Liver (tissue), 9 donors: Measurements from ENCODE around the gene LY86. TPM values are rescaled to one million over a fixed set of nuclear protein-coding genes. Genes with fewer than 3 reads are reported as not detected.

Experiments
- DNase-seq: peaks from one replicate; pipeline ENCODE4 v3.0.0-alpha.2; 2017; ENCODE audit warnings: low spot score
- H3K27ac ChIP-seq, 2 donors: one replicate each; pipeline ENCODE4 v1.7.0; 2013; ENCODE audit warnings: inconsistent platforms in 2 of 2, low read length in 2 of 2, control low read depth in 1 of 2, low read depth in 1 of 2, mild to moderate bottlenecking in 1 of 2
- H3K27me3 ChIP-seq, 4 donors: one replicate each; pipeline versions ENCODE4 v1.6.1 to v1.7.0; 2013; ENCODE audit warnings: low read length in 3 of 4, inconsistent platforms in 1 of 4, mild to moderate bottlenecking in 1 of 4, moderate library complexity in 1 of 4; ENCODE audit not compliant: control insufficient read depth in 4 of 4, insufficient read depth in 4 of 4
- H3K36me3 ChIP-seq, 4 donors: one replicate each; pipeline versions ENCODE4 v1.6.1 to v1.7.0; 2013; ENCODE audit warnings: low read length in 3 of 4, mild to moderate bottlenecking in 3 of 4, low read depth in 1 of 4, moderate library complexity in 1 of 4; ENCODE audit not compliant: control insufficient read depth in 4 of 4, insufficient read depth in 3 of 4
- H3K4me1 ChIP-seq, 4 donors: one replicate each; pipeline versions ENCODE4 v1.6.1 to v1.7.0; 2013; ENCODE audit warnings: low read length in 3 of 4, mild to moderate bottlenecking in 3 of 4, moderate library complexity in 1 of 4; ENCODE audit not compliant: control insufficient read depth in 4 of 4, insufficient read depth in 4 of 4
- H3K4me3 ChIP-seq, 3 donors: one replicate each; pipeline versions ENCODE4 v1.6.1 to v1.7.0; 2013; ENCODE audit warnings: low read length in 3 of 3, control low read depth in 1 of 3, low read depth in 1 of 3, mild to moderate bottlenecking in 1 of 3
- H3K9ac ChIP-seq, 2 donors: one replicate each; pipeline ENCODE4 v1.7.0; 2013; ENCODE audit warnings: low read length in 2 of 2, mild to moderate bottlenecking in 2 of 2, moderate library complexity in 2 of 2, control low read depth in 1 of 2, low read depth in 1 of 2
- H3K9me3 ChIP-seq, 4 donors: one replicate each; pipeline versions ENCODE4 v1.6.1 to v1.7.0; 2013; ENCODE audit warnings: low read length in 3 of 4; ENCODE audit not compliant: control insufficient read depth in 4 of 4
- EGR1 ChIP-seq, 2 donors: IDR thresholded peaks; 2 replicates each; pipeline ENCODE4 v1.6.1; 2016 to 2018; ENCODE audit warnings: antibody characterized with exemption in 2 of 2, low read depth in 2 of 2
- FOXA2 ChIP-seq: IDR thresholded peaks from 2 replicates; pipeline ENCODE4 v1.6.1; 2016; ENCODE audit warnings: antibody characterized with exemption
- GABPA ChIP-seq, 2 donors: IDR thresholded peaks in 1 of 2; conservative IDR thresholded peaks in 1 of 2; 2 replicates each; pipeline ENCODE4 v1.6.1; 2016; ENCODE audit warnings: antibody characterized with exemption in 2 of 2, mild to moderate bottlenecking in 1 of 2, moderate library complexity in 1 of 2
- HNF4A ChIP-seq, 2 donors: conservative IDR thresholded peaks; 2 replicates each; pipeline ENCODE4 v1.6.1; 2016; ENCODE audit warnings: antibody characterized with exemption in 2 of 2, mild to moderate bottlenecking in 2 of 2
- RAD21 ChIP-seq, 2 donors: IDR thresholded peaks; 2 replicates each; pipeline ENCODE4 v1.6.1; 2016; ENCODE audit warnings: antibody characterized with exemption in 2 of 2, mild to moderate bottlenecking in 2 of 2
- RXRA ChIP-seq, 2 donors: IDR thresholded peaks; 2 replicates each; pipeline ENCODE4 v1.6.1; 2017 to 2018; ENCODE audit warnings: antibody characterized with exemption in 2 of 2, mild to moderate bottlenecking in 1 of 2
- SP1 ChIP-seq: IDR thresholded peaks from 2 replicates; pipeline ENCODE4 v1.6.1; 2018; ENCODE audit warnings: antibody characterized with exemption, mild to moderate bottlenecking
- TAF1 ChIP-seq: conservative IDR thresholded peaks from 2 replicates; pipeline ENCODE4 v1.6.1; 2016; ENCODE audit warnings: antibody characterized with exemption, mild to moderate bottlenecking
- WGBS: extraction: QIAGEN DNeasy Blood & Tissue Kit; methylation state at CpG from one replicate; pipeline ENCODE4 v1.1.7; 2013; 5-methylcytosine and 5-hydroxymethylcytosine counted together
- polyA plus RNA-seq, 2 donors: library from polyadenylated mRNA; stranded (reverse) in 1 of 2; unstranded in 1 of 2; fragments of 200-250 nt in 1 of 2; fragments of >200 nt in 1 of 2; fragmentation: Nextera tagmentation in 1 of 2; extraction: Ambion mirVana in 1 of 2; gene quantifications; one replicate each; pipeline versions ENCODE4 v1.2.1 to v1.2.3, GENCODE V29; 2013 to 2015
- total RNA-seq, 2 donors: library from RNA; depleted of rRNA; stranded (reverse); fragments of >200 nt; gene quantifications; one replicate each; pipeline ENCODE4 v1.2.3, GENCODE V29; 2014
- TF ChIP-seq, protein P1 (sequence below): IDR thresholded peaks from 2 replicates; pipeline ENCODE4 v1.6.1; 2016; ENCODE audit warnings: antibody characterized with exemption
- TF ChIP-seq, protein P2 (sequence below): IDR thresholded peaks from 2 replicates; pipeline ENCODE4 v1.6.1; 2016; ENCODE audit warnings: antibody characterized with exemption, mild to moderate bottlenecking
- TF ChIP-seq, protein P3 (sequence below): IDR thresholded peaks from 2 replicates; pipeline ENCODE4 v1.6.1; 2016; ENCODE audit warnings: antibody characterized with exemption
- donor health status: healthy.
- donor health status: healthy.
- donor health status: healthy.
- donor health status: healthy.
- donor health status: healthy.

The LY86 gene
- total and polyA plus RNA-seq, 4 donors, result 1.4 to 7.8 (median 3.7) TPM

DNA sequence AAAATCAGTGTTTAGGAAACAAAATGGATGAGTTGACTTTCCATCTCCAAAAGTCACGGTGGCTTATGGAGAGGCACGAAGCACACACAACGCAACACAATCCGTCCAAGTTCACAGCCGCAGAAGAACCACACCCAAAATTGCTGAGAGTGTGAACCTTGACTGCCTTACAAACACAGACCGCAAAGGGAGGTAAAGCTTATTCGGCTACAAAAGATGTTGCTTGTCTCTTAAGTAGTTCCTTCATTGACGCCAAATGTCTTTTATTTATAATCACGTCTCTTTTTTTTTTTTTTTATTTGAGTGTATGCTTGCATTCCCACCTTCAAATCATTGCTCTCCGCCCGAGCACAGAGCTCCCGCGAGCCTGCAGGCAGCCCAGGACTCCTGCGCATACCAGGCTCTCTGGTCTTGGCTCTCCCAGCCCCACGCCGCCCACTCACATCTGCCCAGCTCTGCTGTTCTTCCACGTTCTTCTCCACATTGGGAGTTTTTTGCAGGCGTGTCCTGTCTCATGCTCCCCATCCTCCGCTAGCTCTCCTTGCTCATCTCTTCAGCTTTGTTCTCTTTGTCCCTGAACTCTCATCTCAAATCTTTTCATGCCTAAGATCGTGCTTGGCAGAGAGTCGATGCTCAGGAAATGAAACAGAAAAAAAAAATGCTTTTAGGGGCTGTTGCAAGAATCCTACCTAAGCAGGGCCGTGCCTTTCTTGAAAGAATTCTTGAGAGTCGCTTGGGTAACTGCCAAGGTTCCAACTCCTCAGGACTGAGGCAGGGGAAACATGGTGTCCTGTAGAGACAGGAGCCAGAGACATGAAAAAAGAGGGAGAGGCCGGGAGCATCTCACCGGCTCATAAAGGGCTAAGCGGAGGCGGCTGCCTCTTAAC, 25.8 kb downstream of the LY86 start:
- H3K36me3 ChIP-seq, result no peaks in the 10 kb centered on the region
- H3K27me3 ChIP-seq, result no peaks in the 10 kb centered on the region
- DNase-seq, result no peak
- no peaks in the 10 kb centered on the region for H3K9me3 ChIP-seq
- TF ChIP-seq, protein P1, sequence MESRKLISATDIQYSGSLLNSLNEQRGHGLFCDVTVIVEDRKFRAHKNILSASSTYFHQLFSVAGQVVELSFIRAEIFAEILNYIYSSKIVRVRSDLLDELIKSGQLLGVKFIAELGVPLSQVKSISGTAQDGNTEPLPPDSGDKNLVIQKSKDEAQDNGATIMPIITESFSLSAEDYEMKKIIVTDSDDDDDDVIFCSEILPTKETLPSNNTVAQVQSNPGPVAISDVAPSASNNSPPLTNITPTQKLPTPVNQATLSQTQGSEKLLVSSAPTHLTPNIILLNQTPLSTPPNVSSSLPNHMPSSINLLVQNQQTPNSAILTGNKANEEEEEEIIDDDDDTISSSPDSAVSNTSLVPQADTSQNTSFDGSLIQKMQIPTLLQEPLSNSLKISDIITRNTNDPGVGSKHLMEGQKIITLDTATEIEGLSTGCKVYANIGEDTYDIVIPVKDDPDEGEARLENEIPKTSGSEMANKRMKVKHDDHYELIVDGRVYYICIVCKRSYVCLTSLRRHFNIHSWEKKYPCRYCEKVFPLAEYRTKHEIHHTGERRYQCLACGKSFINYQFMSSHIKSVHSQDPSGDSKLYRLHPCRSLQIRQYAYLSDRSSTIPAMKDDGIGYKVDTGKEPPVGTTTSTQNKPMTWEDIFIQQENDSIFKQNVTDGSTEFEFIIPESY, result no peak
- TF ChIP-seq RXRA (IDR thresholded peaks at IDR 0.05) (no peak), RAD21 (IDR thresholded peaks at IDR 0.05) (no peak), HNF4A (conservative IDR thresholded peaks at IDR 0.05) (no peak), TAF1 (no peak), GABPA (IDR thresholded peaks at IDR 0.05 in 1 of 2, conservative IDR thresholded peaks at IDR 0.05 in 1 of 2) (no peak)
- TF ChIP-seq, protein P2, sequence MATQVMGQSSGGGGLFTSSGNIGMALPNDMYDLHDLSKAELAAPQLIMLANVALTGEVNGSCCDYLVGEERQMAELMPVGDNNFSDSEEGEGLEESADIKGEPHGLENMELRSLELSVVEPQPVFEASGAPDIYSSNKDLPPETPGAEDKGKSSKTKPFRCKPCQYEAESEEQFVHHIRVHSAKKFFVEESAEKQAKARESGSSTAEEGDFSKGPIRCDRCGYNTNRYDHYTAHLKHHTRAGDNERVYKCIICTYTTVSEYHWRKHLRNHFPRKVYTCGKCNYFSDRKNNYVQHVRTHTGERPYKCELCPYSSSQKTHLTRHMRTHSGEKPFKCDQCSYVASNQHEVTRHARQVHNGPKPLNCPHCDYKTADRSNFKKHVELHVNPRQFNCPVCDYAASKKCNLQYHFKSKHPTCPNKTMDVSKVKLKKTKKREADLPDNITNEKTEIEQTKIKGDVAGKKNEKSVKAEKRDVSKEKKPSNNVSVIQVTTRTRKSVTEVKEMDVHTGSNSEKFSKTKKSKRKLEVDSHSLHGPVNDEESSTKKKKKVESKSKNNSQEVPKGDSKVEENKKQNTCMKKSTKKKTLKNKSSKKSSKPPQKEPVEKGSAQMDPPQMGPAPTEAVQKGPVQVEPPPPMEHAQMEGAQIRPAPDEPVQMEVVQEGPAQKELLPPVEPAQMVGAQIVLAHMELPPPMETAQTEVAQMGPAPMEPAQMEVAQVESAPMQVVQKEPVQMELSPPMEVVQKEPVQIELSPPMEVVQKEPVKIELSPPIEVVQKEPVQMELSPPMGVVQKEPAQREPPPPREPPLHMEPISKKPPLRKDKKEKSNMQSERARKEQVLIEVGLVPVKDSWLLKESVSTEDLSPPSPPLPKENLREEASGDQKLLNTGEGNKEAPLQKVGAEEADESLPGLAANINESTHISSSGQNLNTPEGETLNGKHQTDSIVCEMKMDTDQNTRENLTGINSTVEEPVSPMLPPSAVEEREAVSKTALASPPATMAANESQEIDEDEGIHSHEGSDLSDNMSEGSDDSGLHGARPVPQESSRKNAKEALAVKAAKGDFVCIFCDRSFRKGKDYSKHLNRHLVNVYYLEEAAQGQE, result no peak
- H3K4me1 ChIP-seq, result no peaks in the 10 kb centered on the region
- H3K9ac ChIP-seq, result no peak overlapping the region
- H3K4me3 ChIP-seq, result no peak overlapping the region
- WGBS, result 86% methylated on average over 27 of the region's 27 CpGs
- H3K27ac ChIP-seq, result no peak overlapping the region

DNA sequence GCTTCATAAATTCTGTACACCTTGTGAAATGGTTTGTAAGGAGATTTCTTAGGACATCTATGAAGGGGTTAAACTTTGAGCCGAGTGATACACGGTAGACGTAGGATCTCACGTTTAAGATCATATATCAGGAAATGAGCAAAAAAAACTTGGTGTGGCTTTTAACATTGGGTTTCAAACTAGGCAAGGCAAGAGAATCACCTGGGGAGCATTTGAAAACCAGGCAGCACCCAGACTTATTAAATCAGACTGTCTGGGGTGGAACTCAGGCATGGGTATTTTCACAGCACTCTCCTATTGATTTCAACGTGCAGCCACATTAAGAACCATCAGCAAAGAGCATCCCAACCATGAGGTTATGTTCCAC, 26.4 kb downstream of the LY86 start:
- H3K4me1 ChIP-seq, result no peaks in the 10 kb centered on the region
- no peak overlapping the region for H3K9ac ChIP-seq
- WGBS, result 47% methylated on average over 5 of the region's 5 CpGs
- no peak for DNase-seq
- TF ChIP-seq, protein P1, result no peak
- TF ChIP-seq FOXA2 (no peak), SP1 (no peak), RAD21 (IDR thresholded peaks at IDR 0.05) (no peak), RXRA (IDR thresholded peaks at IDR 0.05) (no peak), EGR1 (IDR thresholded peaks at IDR 0.05; ENCODE audit: low read depth in 2 of 2) (no peak), HNF4A (conservative IDR thresholded peaks at IDR 0.05) (no peak)
- TF ChIP-seq, protein P3, sequence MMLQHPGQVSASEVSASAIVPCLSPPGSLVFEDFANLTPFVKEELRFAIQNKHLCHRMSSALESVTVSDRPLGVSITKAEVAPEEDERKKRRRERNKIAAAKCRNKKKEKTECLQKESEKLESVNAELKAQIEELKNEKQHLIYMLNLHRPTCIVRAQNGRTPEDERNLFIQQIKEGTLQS, result no peak
- H3K27ac ChIP-seq, result no peak overlapping the region
- no peaks in the 10 kb centered on the region for H3K9me3 ChIP-seq
- no peaks in the 10 kb centered on the region for H3K27me3 ChIP-seq
- H3K4me3 ChIP-seq, result no peak overlapping the region
- H3K36me3 ChIP-seq, result no peaks in the 10 kb centered on the region
